ENCODE results near the gene AIMP2.

GRCh38 chr7:6016653-6016966 is 7.5 kb downstream of the AIMP2 start:
- TF ChIP-seq EZH2 (IDR thresholded peaks at IDR 0.05; ENCODE audit: low read length) (no peak), CTCF (optimal IDR thresholded peaks at IDR 0.05 in 1 of 3, IDR thresholded peaks at IDR 0.05 in 1 of 3, conservative IDR thresholded peaks at IDR 0.05 in 1 of 3; ENCODE audit: extremely low read depth in 1 of 3, insufficient read depth in 2 of 3, low read length in 3 of 3) (no peak)
